Measurements from ENCODE around the gene NPC1.

GRCh38 chr18:23530195-23530594, 56.1 kb downstream of the NPC1 start:
- TF ChIP-seq CTCF (IDR thresholded peaks at IDR 0.05), result no peak
- TF ChIP-seq POLR2A (IDR thresholded peaks at IDR 0.05), result no peak
